ENCODE measurements around the gene TDRD1.

DNA sequence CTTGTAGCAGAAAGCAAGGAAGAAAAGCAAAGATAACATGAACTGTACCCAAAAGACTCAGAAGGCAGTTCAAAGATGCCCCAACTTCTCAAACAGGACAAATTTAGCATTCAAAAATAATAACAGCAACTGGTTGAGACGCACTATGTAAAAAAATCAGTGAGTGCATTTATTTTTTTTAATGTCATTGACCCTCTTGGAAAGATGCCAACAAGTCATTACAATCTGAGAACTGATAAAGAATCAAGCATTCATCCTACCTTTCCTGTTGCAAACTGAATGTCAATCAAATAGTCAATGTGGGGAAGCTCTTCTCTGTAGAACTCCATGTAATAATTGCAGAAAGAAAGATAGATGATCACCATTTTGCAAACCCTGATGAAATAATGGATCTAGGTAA, 3.5 kb upstream of the TDRD1 start:
- TF ChIP-seq NRF1 (conservative IDR thresholded peaks at IDR 0.05 in 1 of 2, IDR thresholded peaks at IDR 0.05 in 1 of 2) (no peak), POLR2AphosphoS5 (IDR thresholded peaks at IDR 0.05; ENCODE audit: control insufficient read depth, insufficient read depth, low read depth, low read length) (no peak), CHD1 (IDR thresholded peaks at IDR 0.05; ENCODE audit: low read length) (no peak), REST (IDR thresholded peaks at IDR 0.05; ENCODE audit: borderline replicate concordance) (no peak), REST (CRISPR knock-in tag; IDR thresholded peaks at IDR 0.05; ENCODE audit: low read depth) (no peak)
- TF ChIP-seq, protein P1, sequence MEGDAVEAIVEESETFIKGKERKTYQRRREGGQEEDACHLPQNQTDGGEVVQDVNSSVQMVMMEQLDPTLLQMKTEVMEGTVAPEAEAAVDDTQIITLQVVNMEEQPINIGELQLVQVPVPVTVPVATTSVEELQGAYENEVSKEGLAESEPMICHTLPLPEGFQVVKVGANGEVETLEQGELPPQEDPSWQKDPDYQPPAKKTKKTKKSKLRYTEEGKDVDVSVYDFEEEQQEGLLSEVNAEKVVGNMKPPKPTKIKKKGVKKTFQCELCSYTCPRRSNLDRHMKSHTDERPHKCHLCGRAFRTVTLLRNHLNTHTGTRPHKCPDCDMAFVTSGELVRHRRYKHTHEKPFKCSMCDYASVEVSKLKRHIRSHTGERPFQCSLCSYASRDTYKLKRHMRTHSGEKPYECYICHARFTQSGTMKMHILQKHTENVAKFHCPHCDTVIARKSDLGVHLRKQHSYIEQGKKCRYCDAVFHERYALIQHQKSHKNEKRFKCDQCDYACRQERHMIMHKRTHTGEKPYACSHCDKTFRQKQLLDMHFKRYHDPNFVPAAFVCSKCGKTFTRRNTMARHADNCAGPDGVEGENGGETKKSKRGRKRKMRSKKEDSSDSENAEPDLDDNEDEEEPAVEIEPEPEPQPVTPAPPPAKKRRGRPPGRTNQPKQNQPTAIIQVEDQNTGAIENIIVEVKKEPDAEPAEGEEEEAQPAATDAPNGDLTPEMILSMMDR (IDR thresholded peaks at IDR 0.05 in 2 of 3, conservative IDR thresholded peaks at IDR 0.05 in 1 of 3; ENCODE audit: insufficient read depth in 2 of 3, low read depth in 1 of 3, low read length in 3 of 3) = no peak
